Measurements from ENCODE around the gene BCL2L2. TPM values are rescaled to one million over a fixed set of nuclear protein-coding genes. Genes with fewer than 3 reads are reported as not detected.
"Not testable (repeated sequence)": the region's sequence is repeated elsewhere in the genome, so short reads cannot be mapped to it uniquely, and the experiment has no call there.

The BCL2L2 gene
- total and polyA plus RNA-seq, 2 donors from 2014 or later, result 35.6 to 43.6 TPM

- Histone ChIP-seq H3K4me1 (ENCODE audit: control insufficient read depth in 2 of 3, insufficient read depth in 2 of 3, low read depth in 1 of 3, low read length in 3 of 3) (peaks cover 3 to 19% (median 16%) of the 10 kb centered on the region in 3 donors), H3K9ac (ENCODE audit: low read length in 3 of 3) (no peak overlapping the region), H3K36me3 (ENCODE audit: control insufficient read depth in 2 of 3, insufficient read depth in 3 of 3, low read length in 3 of 3) (peaks cover 9 to 25% (median 10%) of the 10 kb centered on the region in 3 donors), H3K27ac (ENCODE audit: low read depth in 2 of 2, low read length in 2 of 2) (no peak overlapping the region), H3K4me3 (ENCODE audit: low read length in 3 of 3) (no peak overlapping the region), H3K27me3 (ENCODE audit: control insufficient read depth, insufficient read depth, low read length) (no peaks in the 10 kb centered on the region), H3K9me3 (ENCODE audit: control insufficient read depth in 2 of 3, insufficient read depth in 1 of 3, low read length in 3 of 3) (no peaks in the 10 kb centered on the region)
- intact Hi-C loops (cut with DNase I), result no loop called here
- no peak for DNase-seq
- no peak for TF ChIP-seq CTCF (IDR thresholded peaks at IDR 0.05; ENCODE audit: borderline replicate concordance, extremely low read depth, insufficient read depth)
- FAIRE-seq, result no peak
Observed at GRCh38 chr14:23323838-23324454, 17.3 kb downstream of the BCL2L2 start.

GRCh38 chr14:23324455-23324846 is 17.8 kb downstream of the BCL2L2 start:
- H3K4me3 ChIP-seq (ENCODE audit: low read length in 3 of 3), result no peak overlapping the region
- no peak overlapping the region for H3K9ac ChIP-seq (ENCODE audit: low read length in 3 of 3)
- intact Hi-C loops (cut with DNase I), result no loop called here
- TF ChIP-seq CTCF (IDR thresholded peaks at IDR 0.05; ENCODE audit: borderline replicate concordance, extremely low read depth, insufficient read depth), result no peak
- H3K9me3 ChIP-seq (ENCODE audit: control insufficient read depth in 2 of 3, insufficient read depth in 1 of 3, low read length in 3 of 3), result no peaks in the 10 kb centered on the region
- DNase-seq, result no peak
- H3K36me3 ChIP-seq (ENCODE audit: control insufficient read depth in 2 of 3, insufficient read depth in 3 of 3, low read length in 3 of 3), result peaks cover 9 to 25% (median 10%) of the 10 kb centered on the region in 3 donors
- no peaks in the 10 kb centered on the region for H3K27me3 ChIP-seq (ENCODE audit: control insufficient read depth, insufficient read depth, low read length)
- no peak for FAIRE-seq
- no peak overlapping the region for H3K27ac ChIP-seq (ENCODE audit: low read depth in 2 of 2, low read length in 2 of 2)
- H3K4me1 ChIP-seq (ENCODE audit: control insufficient read depth in 2 of 3, insufficient read depth in 2 of 3, low read depth in 1 of 3, low read length in 3 of 3), result peaks cover 3 to 19% (median 16%) of the 10 kb centered on the region in 3 donors

DNA sequence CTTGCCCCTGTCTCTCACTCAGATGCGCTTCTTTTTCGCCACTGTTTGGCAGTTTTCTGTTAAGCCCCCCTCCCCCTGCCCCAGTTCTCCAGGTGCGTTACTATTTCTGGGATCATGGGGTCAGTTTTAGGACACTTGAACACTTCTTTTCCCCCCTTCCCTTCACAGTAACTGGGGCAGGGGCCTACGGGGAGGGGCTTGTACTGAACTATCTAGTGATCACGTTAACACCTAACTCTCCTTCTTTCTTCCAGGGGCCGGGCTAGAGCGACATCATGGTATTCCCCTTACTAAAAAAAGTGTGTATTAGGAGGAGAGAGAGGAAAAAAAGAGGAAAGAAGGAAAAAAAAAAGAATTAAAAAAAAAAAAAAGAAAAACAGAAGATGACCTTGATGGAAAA is 18.4 kb downstream of the BCL2L2 start:
- TF ChIP-seq CTCF (IDR thresholded peaks at IDR 0.05; ENCODE audit: borderline replicate concordance, extremely low read depth, insufficient read depth), result no peak
- DNase-seq (no peak), FAIRE-seq (no peak)
- Histone ChIP-seq H3K4me3 (ENCODE audit: low read length in 3 of 3) (no peak overlapping the region), H3K9me3 (ENCODE audit: control insufficient read depth in 2 of 3, insufficient read depth in 1 of 3, low read length in 3 of 3) (no peaks in the 10 kb centered on the region), H3K27ac (ENCODE audit: low read depth in 2 of 2, low read length in 2 of 2) (no peak overlapping the region), H3K27me3 (ENCODE audit: control insufficient read depth, insufficient read depth, low read length) (no peaks in the 10 kb centered on the region), H3K36me3 (ENCODE audit: control insufficient read depth in 2 of 3, insufficient read depth in 3 of 3, low read length in 3 of 3) (peaks cover 9 to 25% (median 10%) of the 10 kb centered on the region in 3 donors), H3K4me1 (ENCODE audit: control insufficient read depth in 2 of 3, insufficient read depth in 2 of 3, low read depth in 1 of 3, low read length in 3 of 3) (peaks cover 3 to 19% (median 16%) of the 10 kb centered on the region in 3 donors), H3K9ac (ENCODE audit: low read length in 3 of 3) (no peak overlapping the region)
- intact Hi-C loops (cut with DNase I), result no loop called here

DNA sequence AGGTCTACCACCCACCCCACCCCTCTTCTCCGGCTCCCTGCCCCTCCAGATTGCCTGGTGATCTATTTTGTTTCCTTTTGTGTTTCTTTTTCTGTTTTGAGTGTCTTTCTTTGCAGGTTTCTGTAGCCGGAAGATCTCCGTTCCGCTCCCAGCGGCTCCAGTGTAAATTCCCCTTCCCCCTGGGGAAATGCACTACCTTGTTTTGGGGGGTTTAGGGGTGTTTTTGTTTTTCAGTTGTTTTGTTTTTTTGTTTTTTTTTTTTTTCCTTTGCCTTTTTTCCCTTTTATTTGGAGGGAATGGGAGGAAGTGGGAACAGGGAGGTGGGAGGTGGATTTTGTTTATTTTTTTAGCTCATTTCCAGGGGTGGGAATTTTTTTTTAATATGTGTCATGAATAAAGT is 19.1 kb downstream of the BCL2L2 start:
- DNase-seq; H3K9me3 ChIP-seq (ENCODE audit: control insufficient read depth in 2 of 3, insufficient read depth in 1 of 3, low read length in 3 of 3); H3K27ac ChIP-seq (ENCODE audit: low read depth in 2 of 2, low read length in 2 of 2); intact Hi-C loops (cut with DNase I); H3K27me3 ChIP-seq (ENCODE audit: control insufficient read depth, insufficient read depth, low read length); H3K9ac ChIP-seq (ENCODE audit: low read length in 3 of 3); FAIRE-seq; H3K4me3 ChIP-seq (ENCODE audit: low read length in 3 of 3): not testable (repeated sequence)
- Histone ChIP-seq H3K36me3 (ENCODE audit: control insufficient read depth in 2 of 3, insufficient read depth in 3 of 3, low read length in 3 of 3) (peaks cover 9 to 25% (median 10%) of the 10 kb centered on the region in 3 donors), H3K4me1 (ENCODE audit: control insufficient read depth in 2 of 3, insufficient read depth in 2 of 3, low read depth in 1 of 3, low read length in 3 of 3) (peaks cover 3 to 19% (median 11%) of the 10 kb centered on the region in 3 donors)
